ENCODE results near the gene BMX.

DNA sequence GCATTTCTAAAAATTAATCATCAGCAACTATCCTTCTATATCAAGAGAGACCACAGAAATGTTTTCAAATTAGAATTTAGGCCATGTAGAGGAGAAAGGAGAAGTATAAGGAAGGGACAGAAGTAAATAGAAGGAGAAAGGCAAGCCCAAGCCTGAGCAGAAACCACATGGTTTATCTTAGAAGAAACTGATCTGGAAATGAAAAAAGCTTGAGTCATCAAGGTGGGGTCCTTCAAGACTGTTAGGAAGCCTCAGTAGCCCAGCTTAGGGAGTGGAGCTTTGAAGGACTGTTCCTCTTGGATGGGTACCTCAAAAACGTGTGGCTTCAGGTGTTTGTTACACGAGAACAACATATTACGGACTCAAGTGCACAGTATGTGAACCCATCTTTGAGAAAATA is 4.5 kb downstream of the BMX start:
- TF ChIP-seq, protein P1, sequence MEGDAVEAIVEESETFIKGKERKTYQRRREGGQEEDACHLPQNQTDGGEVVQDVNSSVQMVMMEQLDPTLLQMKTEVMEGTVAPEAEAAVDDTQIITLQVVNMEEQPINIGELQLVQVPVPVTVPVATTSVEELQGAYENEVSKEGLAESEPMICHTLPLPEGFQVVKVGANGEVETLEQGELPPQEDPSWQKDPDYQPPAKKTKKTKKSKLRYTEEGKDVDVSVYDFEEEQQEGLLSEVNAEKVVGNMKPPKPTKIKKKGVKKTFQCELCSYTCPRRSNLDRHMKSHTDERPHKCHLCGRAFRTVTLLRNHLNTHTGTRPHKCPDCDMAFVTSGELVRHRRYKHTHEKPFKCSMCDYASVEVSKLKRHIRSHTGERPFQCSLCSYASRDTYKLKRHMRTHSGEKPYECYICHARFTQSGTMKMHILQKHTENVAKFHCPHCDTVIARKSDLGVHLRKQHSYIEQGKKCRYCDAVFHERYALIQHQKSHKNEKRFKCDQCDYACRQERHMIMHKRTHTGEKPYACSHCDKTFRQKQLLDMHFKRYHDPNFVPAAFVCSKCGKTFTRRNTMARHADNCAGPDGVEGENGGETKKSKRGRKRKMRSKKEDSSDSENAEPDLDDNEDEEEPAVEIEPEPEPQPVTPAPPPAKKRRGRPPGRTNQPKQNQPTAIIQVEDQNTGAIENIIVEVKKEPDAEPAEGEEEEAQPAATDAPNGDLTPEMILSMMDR (IDR thresholded peaks at IDR 0.05), result no peak
- TF ChIP-seq POLR2A (IDR thresholded peaks at IDR 0.05), result no peak

Measured in thyroid gland (tissue), 4 donors.